HG03571 (cell line): ENCODE data around the gene DHRS7B.
A peak's percentile ranks its signal among the peaks of the same experiment; 100 is the strongest.

Source experiments
- ATAC-seq: cut with Tn5 transposase; IDR thresholded peaks from one replicate; pipeline ENCODE4 v1.9.1; 2021; ENCODE audit not compliant: unreplicated experiment

DHRS7B gene

DNA sequence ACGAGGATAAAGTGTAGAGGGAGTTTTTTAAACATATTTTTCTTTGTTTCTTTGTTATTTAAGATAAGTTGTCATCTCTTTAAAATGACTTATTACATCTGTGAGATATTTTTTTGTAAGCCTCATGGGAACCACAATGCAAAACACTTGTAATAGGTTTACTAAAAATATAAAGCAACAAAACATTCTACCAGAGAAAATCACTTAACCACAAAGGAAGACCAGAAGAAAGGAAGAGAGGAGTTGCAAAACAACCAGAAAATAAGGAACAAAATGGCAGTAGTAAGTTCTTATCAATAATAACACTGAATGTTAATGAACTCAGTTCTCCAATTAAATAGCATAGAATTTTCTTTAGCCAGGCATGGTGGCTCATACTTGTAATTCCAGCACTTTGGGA, 22.9 kb downstream of the DHRS7B start:
- ATAC-seq, result no peak

DNA sequence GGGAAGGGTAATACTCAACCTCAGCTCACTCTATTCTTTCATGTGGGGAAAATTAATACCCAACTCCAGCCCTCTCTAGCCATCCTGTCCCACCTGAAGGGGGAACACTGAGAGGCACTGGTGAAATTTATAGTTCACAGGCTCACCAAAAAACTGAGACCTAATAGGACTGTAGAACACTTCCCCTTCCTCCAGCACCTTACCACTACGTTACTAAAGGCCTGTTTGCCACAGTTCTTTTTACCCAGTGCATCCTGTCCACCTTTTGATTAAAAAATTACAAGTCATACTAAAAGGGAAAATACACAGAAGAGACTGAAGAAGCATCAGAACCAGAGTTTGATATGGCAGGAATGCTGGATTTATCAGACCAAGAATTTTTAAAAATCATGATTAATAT, 26.0 kb downstream of the DHRS7B start:
- ATAC-seq, result no peak

DNA sequence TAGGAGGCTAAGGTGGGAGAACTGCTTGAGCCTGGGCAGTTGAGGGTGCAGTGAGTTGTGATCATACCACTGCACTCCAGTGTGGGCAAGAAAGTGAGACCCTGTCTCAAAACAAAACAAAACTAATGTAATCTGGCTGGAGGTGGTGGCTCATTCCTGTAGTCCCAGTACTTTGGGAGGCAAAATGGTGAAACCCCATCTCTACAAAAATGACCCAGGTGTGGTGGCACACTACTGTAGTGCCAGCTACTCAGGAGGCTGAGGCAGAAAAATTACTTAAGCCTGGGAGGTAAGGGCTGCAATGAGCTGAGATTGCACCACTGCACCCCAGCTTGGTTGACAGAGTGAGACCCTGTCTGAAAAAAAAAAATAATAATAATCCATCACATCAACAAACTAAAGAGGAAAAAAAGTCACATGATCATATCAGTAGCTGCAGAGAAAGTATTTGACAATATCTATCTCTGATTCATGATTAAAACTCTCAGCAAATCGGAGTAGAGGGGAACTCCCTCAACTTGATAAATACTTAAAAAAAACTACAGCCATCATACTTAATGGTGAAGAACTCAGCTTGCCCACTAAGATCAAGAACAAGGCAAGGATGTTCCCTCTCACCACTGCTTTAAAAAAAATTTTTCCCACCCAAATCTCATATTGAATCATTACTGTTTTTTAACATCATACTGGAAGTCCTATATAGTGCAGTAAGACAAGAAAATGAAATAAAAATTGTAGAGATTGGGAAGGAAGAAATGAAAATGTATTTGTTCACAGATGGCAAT, 31.0 kb downstream of the DHRS7B start:
- no peak for ATAC-seq

DNA sequence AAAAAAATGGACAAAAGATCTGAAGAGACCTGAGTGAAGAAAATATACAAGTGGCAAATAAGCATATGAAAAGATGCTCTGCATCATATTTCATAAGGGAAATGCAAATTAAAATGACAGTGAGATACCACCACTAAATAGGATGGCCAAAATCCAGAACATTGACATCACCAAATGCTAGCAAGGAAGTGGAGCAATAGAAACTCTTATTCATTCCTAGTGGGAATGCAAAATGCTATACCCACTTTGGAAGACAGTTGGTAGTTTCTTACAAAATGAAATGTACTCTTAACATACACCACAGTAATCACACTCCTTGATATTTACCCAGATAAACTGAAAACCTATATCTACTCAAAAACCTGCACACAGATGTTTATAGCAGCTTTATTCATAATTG, 33.6 kb downstream of the DHRS7B start:
- no peak for ATAC-seq

DNA sequence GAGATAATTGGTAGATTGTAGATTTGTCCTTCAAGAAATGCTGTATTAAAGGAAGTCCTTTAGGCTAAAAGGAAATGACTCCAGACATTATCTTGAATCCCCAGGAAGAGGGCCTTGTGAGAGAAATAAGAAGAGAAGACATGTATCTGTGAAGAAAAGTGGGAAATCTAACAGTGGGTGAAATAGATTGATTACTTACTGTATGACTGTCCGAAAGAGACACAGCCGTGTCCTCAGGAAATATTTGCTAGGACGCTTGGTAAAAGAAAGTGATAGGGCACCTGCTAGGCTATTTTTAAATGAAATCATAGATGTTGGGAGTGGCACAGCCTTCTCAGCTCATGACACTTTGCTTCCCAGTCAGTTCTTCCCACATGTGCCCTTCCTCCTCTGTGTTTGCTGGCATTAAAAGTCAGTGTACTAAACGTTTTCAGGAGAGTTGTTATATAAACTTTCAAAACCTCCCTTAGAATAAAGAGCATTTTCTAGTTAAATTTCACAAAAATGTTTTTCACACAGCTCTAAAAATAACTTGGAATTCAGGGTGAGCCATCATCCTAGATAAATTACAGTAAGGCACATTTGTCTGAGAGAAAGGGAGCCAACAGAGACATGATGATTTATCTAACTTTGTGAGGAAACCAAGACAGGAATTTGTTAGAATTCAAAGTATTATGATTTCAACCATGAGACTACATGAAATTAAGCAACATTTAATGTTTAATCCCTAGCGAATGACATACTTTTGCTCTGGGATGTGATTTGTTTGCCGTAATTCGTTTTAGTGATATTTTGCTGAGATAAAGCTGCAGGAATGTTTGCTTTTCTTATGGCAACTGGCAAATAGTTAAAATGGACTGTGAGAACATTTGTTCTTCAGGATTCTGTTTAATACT, 35.0 kb downstream of the DHRS7B start:
- ATAC-seq, result no peak

DNA sequence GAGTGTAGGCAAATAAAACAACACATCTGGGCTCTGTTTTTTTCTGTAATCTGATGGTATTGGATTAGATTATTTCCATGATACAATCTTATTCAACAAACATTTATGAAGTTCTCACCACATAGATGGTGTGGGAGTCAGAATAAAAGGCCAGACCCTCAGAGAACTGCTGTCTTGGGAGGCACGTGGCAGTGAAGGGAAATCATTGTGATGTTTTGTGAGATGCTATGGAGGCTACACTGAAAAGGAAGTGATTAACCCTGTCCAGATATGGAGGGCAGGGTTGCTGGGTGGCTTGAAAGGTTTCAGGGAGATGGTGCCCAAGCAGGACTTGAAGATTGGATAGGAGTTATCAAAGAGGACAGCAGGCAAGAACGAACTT, 35.6 kb downstream of the DHRS7B start:
- ATAC-seq, result no peak

DNA sequence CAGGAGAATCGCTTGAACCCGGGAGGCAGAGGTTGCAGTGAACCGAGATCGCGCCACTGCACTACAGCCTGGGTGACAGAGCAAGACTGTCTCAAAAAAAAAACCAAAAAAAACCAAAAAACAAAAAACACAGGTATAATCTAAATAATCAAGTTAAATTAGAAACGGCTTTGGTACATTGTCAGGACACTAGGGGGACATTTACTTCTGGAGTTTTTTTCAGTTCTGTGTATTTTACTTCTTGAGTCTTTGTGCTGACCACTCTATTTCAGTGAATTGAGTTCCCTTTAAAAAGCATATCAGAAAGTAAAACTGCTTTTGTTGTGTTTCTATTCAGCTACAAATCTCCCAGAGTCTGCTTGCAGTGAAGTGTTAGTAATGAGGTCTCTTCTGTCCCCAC, 36.3 kb downstream of the DHRS7B start:
- ATAC-seq, result no peak

DNA sequence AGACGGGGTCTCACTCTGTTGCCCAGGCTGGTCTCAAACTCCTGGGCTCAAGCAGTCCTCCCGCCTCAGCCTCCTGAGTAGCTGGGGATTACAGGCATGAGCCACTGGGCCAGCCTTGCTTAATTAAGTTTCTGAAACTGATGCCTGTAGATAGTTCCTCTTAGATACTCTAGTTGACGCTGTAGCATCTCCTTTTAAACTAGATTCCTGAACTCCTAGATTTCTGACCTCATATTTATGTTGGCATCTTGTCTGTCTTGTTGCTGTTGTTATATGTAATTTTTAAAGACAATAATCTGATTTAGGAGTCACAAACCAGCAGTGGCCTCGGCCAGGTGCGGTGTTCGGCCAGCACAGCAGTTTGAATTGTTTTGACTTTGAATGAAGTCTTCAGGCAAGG, 37.5 kb downstream of the DHRS7B start:
- ATAC-seq, result no peak

DNA sequence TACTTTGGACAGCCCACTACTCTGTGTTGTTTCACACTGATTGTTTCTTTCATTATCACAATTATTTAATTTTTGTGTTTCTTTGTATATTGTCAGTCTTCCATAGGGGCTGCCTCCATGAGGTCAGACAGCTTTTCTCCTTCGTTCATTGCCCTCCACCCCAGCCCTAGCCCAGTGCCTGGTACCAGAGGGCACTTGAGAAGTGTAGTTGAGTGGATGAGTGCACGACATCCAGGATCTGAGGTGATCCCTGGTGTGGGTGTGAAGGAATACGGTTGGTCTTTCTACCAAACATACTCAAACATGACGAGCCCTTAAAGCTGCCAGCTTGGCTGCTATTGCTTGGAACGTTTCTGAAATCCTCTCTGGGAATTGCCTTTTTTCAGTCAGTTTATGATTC, 37.9 kb downstream of the DHRS7B start:
- ATAC-seq, result no peak

DNA sequence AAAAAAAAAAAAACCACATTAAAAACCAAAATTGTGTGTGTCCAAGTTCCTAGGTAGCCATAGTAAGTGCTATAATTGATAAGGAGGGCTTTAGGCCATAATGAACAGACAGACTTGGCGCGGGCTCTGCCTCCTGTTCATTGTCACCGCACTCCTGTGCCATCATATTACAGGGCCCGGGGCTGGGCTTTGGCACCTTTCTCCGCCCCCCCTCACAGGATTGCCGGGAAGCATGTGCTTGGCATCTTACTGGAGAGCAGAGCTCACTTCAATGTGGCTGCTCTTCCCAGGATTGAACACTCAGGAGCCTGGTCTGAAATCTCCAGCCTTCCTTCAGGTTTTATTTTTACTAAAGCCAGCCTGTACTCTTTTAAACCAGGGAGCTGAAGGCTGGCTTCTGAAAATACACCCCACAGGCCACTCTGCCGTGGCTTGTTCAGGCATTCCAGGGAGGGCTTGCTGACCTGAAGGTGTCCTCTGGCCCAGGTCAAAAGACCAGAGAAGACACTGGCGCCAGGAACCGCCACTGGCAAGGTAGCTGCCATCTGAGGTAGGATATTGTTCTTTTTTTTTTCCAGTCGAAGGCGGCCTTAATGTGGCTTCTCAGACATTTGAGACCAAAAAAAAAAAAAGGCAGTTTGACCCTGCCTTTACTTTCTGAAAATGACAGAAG, 39.3 kb downstream of the DHRS7B start:
- ATAC-seq, result no peak

DNA sequence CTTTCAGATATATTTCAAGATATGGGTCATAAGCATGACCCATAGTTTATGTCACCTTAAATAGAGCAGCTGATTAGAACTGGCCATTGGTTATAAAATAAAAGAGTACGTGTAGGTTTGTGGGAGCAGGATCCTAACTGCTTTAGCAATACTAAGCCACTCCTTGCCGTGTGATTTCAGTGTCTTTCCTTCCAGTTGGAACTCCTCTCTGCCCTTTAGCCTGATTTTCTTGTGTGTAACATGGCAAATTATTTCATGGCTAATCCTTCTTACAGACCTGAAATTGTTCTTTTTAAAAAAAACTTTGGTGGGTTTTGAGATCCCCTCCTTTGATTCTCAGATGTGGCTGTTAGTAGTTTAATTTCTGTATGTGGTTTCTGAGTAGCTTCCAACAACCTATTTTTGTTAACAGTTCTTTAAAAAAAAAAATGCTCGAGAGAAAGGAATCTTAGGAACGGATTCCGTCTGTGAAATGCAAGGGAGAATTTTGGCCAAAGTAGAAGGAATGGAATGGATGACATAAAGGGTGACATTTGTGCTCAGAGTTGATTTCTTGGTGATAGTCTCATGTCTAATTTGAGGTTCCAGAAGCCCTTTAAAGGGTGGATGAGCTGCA, 39.9 kb downstream of the DHRS7B start:
- no peak for ATAC-seq

DNA sequence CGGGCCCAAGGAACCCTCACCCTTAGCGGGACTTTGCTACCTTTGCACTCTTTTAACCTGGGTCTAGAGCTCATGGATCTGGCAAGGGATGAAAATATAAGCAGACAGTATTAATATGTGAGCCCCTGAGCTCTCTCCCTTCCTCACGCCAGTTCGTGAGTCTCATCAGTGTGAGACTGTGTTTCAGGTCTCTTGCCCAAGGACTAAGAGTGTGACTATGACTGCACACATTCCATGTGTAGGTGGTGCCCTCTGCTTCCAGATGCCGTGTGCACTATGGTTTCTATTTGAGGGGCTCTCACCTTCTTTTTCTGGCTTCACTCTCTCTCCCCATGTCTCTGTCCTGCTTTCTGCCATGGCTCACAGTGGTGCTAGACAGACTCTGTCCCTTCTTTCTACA, 40.5 kb downstream of the DHRS7B start:
- ATAC-seq, result no peak

DNA sequence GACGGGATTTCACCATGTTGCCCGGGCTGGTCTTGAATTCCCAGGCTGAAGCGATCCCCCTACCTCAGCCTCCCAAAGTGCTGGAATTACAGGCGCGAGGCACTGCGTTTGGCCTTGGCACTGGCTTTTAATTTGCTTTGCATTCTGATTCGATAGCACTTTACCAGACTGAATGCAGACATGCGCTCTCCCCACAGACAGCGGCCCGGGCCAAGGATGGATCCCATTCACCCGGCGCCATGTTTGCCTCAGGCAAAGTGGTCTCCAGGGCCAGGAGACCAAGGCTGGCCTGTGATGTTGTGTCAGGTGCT, 41.7 kb downstream of the DHRS7B start:
- no peak for ATAC-seq

DNA sequence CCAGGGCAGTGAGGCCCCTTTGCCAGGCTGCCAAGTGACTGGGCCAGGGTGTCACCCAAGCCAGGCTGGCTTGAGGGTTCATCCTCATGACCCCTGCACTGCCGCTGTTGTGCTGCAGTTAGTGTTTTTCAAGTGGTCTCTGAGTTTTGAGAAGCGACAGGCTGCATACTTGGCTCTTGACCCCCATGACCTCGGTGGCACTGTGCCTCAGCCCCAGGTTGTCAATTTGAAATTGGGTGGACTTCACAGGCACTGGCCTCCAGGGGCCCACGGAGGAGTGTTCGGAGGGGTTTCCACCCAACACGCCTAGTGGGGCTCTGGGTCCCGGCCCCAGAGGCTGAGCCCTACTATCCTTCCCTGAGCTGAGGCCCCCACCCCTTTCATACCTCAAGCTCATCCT, 42.7 kb downstream of the DHRS7B start:
- ATAC-seq, result no peak

DNA sequence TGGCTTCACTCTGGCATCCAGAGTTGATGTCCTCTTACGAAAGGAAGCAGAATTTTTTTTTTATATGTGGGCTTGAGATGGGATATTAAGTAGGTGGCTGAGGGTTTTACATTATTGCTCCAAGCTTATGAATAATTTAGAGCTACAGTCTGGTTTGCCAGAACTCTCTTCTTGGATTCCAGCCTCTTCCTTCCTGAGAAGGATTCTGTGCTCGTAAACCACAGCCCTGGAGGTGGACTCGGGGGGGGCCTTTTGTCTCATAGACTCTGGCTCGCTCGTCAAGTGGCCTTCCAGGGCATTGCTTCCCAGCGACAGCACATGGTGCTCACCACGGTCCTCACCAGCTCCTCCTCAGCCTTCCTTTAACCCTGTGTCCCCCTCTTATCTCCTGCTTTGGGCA, 44.0 kb downstream of the DHRS7B start:
- no peak for ATAC-seq

DNA sequence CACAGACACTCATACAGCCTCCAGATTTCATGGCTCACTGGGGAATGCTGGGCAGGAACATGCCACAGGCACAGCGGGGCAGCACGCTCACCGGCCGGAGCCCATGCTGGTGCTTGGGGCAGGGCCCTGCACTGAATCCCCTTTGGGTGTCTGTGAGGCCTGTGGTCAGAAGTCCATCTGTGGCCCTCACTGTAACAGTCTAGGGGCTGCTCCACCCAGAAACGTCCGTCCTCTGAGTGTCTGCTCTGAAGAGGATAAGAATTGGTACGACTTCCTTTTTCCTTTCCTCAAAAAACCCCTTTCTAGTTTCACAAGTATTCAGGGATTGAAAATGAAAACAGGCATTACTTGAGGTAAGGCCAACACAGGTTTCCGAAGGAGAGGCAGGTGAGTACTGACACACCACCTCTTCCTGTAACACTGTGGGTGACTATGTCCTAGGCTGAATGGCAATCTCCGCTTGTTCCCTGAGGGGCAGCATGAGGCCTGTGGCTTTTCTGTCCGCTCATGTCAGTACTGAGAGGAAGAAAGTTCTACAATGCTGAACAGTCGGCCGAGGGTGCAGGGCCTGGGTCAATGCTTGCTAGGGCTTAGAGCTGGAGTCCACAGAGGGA, 44.7 kb downstream of the DHRS7B start:
- ATAC-seq, result peak; percentile 76

DNA sequence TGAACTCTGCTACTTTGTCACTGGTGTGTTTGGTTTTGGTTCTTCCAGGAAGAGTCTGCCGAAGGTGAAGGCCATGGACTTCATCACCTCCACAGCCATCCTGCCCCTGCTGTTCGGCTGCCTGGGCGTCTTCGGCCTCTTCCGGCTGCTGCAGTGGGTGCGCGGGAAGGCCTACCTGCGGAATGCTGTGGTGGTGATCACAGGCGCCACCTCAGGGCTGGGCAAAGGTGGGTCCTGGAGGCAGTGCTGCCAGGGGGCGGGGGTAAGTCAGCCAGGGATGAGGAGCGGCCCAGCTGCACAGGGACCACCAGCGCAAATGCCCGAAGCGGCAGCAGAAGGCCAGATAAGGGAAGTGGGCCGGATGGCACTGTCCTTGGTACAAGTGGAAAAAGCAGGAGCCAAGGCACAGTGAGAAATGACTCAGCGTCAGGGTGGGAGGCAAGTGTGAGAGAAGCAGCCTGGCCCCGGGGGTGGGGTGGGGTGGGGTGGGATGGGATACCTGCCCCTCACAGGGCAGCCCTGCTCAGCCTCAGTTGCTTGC, 45.3 kb downstream of the DHRS7B start:
- ATAC-seq, result no peak

DNA sequence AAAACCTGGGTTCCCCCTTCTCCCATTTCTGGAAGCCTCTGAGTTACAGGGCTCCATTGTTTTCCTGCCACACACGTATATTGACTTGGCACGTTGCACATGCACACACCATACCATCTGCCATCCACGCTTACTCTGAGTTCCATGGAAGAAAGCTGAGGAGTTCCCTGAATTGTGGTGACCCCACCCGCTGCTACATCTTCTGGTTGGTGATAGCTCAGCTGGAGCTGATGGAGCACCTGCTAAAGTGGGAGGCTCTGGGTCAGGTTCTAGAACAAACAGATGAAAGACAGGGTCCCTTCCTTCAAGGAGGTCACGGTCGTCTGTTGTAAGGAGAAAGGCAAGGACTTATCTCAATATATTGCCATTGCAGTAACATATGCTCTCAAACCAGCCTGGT, 46.1 kb downstream of the DHRS7B start:
- ATAC-seq, result no peak

DNA sequence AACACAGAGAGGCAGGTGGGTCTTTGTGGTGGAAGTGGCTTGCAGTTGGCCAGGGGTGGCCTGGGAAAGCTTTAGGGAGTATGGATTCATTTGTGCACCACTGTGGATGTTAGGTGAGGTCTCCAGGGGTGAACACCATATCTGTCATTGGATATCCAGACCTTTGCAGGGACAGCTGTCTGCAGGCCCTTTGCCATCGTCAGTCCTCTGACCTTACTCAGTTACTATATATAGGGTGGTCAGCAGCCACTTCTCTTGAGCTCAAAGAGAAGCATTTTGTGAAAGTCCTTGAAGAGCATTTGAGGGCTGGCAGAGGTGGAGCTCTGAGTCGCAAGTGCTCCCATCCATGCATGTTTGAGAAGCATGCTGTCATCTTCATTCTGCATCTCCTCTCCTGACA, 46.8 kb downstream of the DHRS7B start:
- ATAC-seq, result no peak

DNA sequence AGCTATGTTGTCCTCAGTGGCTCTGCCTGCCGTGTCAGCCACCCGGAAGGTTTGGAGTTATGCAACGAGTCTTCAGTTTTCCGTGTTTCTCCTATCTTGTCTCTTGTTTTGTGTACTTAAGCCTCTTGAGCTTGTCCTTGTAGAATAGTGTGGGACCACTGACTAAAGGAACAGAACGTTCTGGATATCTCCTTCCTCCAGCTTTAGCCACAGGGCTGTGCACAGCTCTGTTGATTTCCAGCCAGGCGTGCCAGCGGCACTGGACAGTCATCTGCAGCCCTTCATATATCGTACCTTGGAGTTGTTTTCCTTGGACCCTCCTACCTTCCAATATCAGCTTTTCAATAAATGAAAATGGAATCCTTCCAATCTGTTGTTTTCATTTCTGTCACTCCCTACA, 47.4 kb downstream of the DHRS7B start:
- no peak for ATAC-seq

DNA sequence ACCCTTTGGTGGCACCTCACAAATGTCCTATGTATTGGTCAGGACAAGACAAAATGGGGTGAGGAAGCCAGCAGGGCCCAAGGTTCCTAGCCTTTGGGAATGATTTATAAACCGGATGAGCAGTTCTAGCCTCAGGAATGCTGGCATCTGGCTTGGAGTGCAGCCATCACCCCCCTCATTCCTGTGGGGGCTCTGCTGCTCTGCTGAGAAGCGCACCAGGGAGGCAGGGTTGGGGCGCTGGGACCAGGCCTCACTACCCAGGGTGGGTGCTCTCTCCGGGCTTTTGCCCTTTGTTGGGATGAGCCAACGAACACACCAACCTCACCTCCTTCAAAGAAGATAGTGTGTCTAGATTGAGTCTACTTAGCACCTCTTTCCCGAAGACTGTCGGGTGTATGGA, 47.9 kb downstream of the DHRS7B start:
- ATAC-seq, result no peak
